Stimulated activated CD4-positive, alpha-beta T cell treated with anti-CD3 and anti-CD28 coated beads, Interleukin-4, amount 100 ng/mL, for 24 hours (primary cell): ENCODE data around the gene STAG1.
"Not testable (repeated sequence)": the region's sequence is repeated elsewhere in the genome, so short reads cannot be mapped to it uniquely, and the experiment has no call there.

Experiments
- DNase-seq: peaks from one replicate; pipeline ENCODE4 v3.0.0-alpha.2; 2020

Gene STAG1

GRCh38 chr3:136698361-136698760 lies 53.8 kb downstream of the STAG1 start:
- no peak for DNase-seq

GRCh38 chr3:136696797-136697196 lies 55.4 kb downstream of the STAG1 start:
- DNase-seq = no peak

- DNase-seq = no peak
These were observed 57.9 kb downstream of the STAG1 start for GRCh38 chr3:136694321-136694720.

GRCh38 chr3:136690599-136690998 lies 61.6 kb downstream of the STAG1 start:
- no peak for DNase-seq

- no peak for DNase-seq
These were observed 66.3 kb downstream of the STAG1 start for GRCh38 chr3:136685882-136686281.

- DNase-seq = no peak
These were observed 69.4 kb downstream of the STAG1 start for GRCh38 chr3:136682740-136683312.

- DNase-seq = no peak
These were observed 73.2 kb downstream of the STAG1 start for GRCh38 chr3:136678981-136679380.

GRCh38 chr3:136676009-136676408 lies 76.2 kb downstream of the STAG1 start:
- DNase-seq = no peak

GRCh38 chr3:136675150-136675858 lies 76.9 kb downstream of the STAG1 start:
- DNase-seq = no peak

- DNase-seq = no peak
These were observed 79.7 kb downstream of the STAG1 start for GRCh38 chr3:136672457-136672856.

GRCh38 chr3:136671921-136672320 lies 80.3 kb downstream of the STAG1 start:
- DNase-seq = no peak

GRCh38 chr3:136670166-136670565 lies 82.0 kb downstream of the STAG1 start:
- no peak for DNase-seq

- DNase-seq = no peak
These were observed 85.1 kb downstream of the STAG1 start for GRCh38 chr3:136667081-136667480.

- DNase-seq = not testable (repeated sequence)
These were observed 85.9 kb downstream of the STAG1 start for GRCh38 chr3:136666301-136666700.

- no peak for DNase-seq
These were observed 87.4 kb downstream of the STAG1 start for GRCh38 chr3:136664771-136665170.

- DNase-seq = no peak
These were observed 90.9 kb downstream of the STAG1 start for GRCh38 chr3:136661282-136661681.

GRCh38 chr3:136658946-136659682 lies 93.1 kb downstream of the STAG1 start:
- DNase-seq = no peak

- DNase-seq = no peak
These were observed 94.7 kb downstream of the STAG1 start for GRCh38 chr3:136657526-136657925.

- DNase-seq = no peak
These were observed 98.5 kb downstream of the STAG1 start for GRCh38 chr3:136653628-136654027.

GRCh38 chr3:136651581-136651980 lies 100.6 kb downstream of the STAG1 start:
- DNase-seq = no peak

- no peak for DNase-seq
These were observed 101.7 kb downstream of the STAG1 start for GRCh38 chr3:136650461-136650860.

- DNase-seq = no peak
These were observed 106.3 kb downstream of the STAG1 start for GRCh38 chr3:136645915-136646314.

GRCh38 chr3:136644212-136644611 lies 108.0 kb downstream of the STAG1 start:
- DNase-seq = no peak

GRCh38 chr3:136643380-136643779 lies 108.8 kb downstream of the STAG1 start:
- DNase-seq = not testable (repeated sequence)
